Vagina (tissue), 2 donors: ENCODE measurements around the gene CORO2B. TPM values are rescaled to one million over a fixed set of nuclear protein-coding genes. Genes with fewer than 3 reads are reported as not detected.

Experiments used
- DNase-seq, 2 donors: peaks; one replicate each; pipeline ENCODE4 v3.0.0-alpha.2; 2017; ENCODE audit errors: extremely low spot score in 2 of 2
- H3K27ac ChIP-seq: fragments of 200-600 bp; sonication (generic); one replicate; pipeline ENCODE4 v1.5.1; 2019
- H3K27me3 ChIP-seq: fragments of 200-600 bp; sonication (generic); one replicate; pipeline ENCODE4 v1.5.1; 2019
- H3K36me3 ChIP-seq, 2 donors: fragments of 200-600 bp; sonication (generic); one replicate each; pipeline ENCODE4 v1.5.1; 2017 to 2019
- H3K4me1 ChIP-seq: fragments of 200-600 bp; sonication (generic); one replicate; pipeline ENCODE4 v1.5.1; 2019
- H3K4me3 ChIP-seq, 2 donors: fragments of 200-600 bp; sonication (generic); 1 replicate in 1 of 2; 2 replicates in 1 of 2; pipeline ENCODE4 v1.5.1; 2016 to 2019
- H3K9me3 ChIP-seq: fragments of 200-600 bp; sonication (generic); one replicate; pipeline ENCODE4 v1.5.1; 2019
- CTCF ChIP-seq, 3 experiments: fragments of 450-650 bp in 2 of 3; fragments of 200-600 bp in 1 of 3; sonication (generic) in 1 of 3; IDR thresholded peaks; one replicate each; pipeline ENCODE4 v1.5.1; 2017 to 2019; ENCODE audit warnings: antibody characterized with exemption in 3 of 3, mild to moderate bottlenecking in 2 of 3, moderate library complexity in 2 of 3
- POLR2A ChIP-seq, 2 donors: fragments of 450-650 bp; IDR thresholded peaks; one replicate each; pipeline ENCODE4 v1.6.1; 2017; ENCODE audit warnings: antibody characterized with exemption in 2 of 2, mild to moderate bottlenecking in 2 of 2, moderate library complexity in 2 of 2
- POLR2AphosphoS5 ChIP-seq, 2 donors: sonication (generic); formaldehyde crosslinking; IDR thresholded peaks; one replicate each; pipeline ENCODE4 v1.9.0; 2017; ENCODE audit warnings: antibody characterized with exemption in 2 of 2, mild to moderate bottlenecking in 2 of 2, low read depth in 1 of 2; ENCODE audit not compliant: insufficient read depth in 1 of 2
- intact Hi-C: fragments of 100-400 bp; cut with DNase I; formaldehyde crosslinking; loops from one replicate; pipeline ENCODE4 v1.15.1; 2023
- total RNA-seq: library from RNA; depleted of rRNA; stranded (reverse); fragments of >200 nt; gene quantifications from one replicate; pipeline ENCODE4 v1.2.3, GENCODE V29; 2016

CORO2B gene
- total RNA-seq, 1 donor from 2014 or later: 4.7 TPM

GRCh38 chr15:68599560-68600071, 20.8 kb downstream of the CORO2B start:
- Histone ChIP-seq H3K36me3 (no peaks in the 10 kb centered on the region), H3K27ac (no peak overlapping the region), H3K4me1 (peaks cover 35% of the 10 kb centered on the region), H3K27me3 (no peaks in the 10 kb centered on the region), H3K4me3 (no peak overlapping the region), H3K9me3 (no peaks in the 10 kb centered on the region)
- intact Hi-C loops: no loop called here
- TF ChIP-seq POLR2AphosphoS5 (IDR thresholded peaks at IDR 0.05; ENCODE audit: insufficient read depth in 1 of 2, low read depth in 1 of 2) (no peak), CTCF (IDR thresholded peaks at IDR 0.05) (no peak), POLR2A (IDR thresholded peaks at IDR 0.05) (no peak)
- no peak for DNase-seq

- intact Hi-C loops: no loop called here
- no peak for DNase-seq
- Histone ChIP-seq H3K27me3 (no peaks in the 10 kb centered on the region), H3K4me1 (peaks cover 48% of the 10 kb centered on the region), H3K36me3 (no peaks in the 10 kb centered on the region), H3K4me3 (no peak overlapping the region), H3K27ac (no peak overlapping the region), H3K9me3 (no peaks in the 10 kb centered on the region)
- no peak for TF ChIP-seq POLR2A (IDR thresholded peaks at IDR 0.05)
- TF ChIP-seq CTCF (IDR thresholded peaks at IDR 0.05): no peak
- no peak for TF ChIP-seq POLR2AphosphoS5 (IDR thresholded peaks at IDR 0.05; ENCODE audit: insufficient read depth in 1 of 2, low read depth in 1 of 2)
Measured at GRCh38 chr15:68601206-68602197, 22.7 kb downstream of the CORO2B start.

GRCh38 chr15:68602459-68603215, 23.8 kb downstream of the CORO2B start:
- no peak for DNase-seq
- H3K4me1 ChIP-seq: peaks cover 50% of the 10 kb centered on the region
- H3K9me3 ChIP-seq: no peaks in the 10 kb centered on the region
- TF ChIP-seq CTCF (IDR thresholded peaks at IDR 0.05): no peak
- TF ChIP-seq POLR2A (IDR thresholded peaks at IDR 0.05): no peak
- no peak for TF ChIP-seq POLR2AphosphoS5 (IDR thresholded peaks at IDR 0.05; ENCODE audit: insufficient read depth in 1 of 2, low read depth in 1 of 2)
- no peaks in the 10 kb centered on the region for H3K36me3 ChIP-seq
- H3K4me3 ChIP-seq: no peak overlapping the region
- no peaks in the 10 kb centered on the region for H3K27me3 ChIP-seq
- intact Hi-C loops: no loop called here
- H3K27ac ChIP-seq: no peak overlapping the region

- no peaks in the 10 kb centered on the region for H3K36me3 ChIP-seq
- H3K4me1 ChIP-seq: peaks cover 50% of the 10 kb centered on the region
- H3K27me3 ChIP-seq: no peaks in the 10 kb centered on the region
- no peak overlapping the region for H3K4me3 ChIP-seq
- no peak for DNase-seq
- TF ChIP-seq POLR2A (IDR thresholded peaks at IDR 0.05): no peak
- TF ChIP-seq POLR2AphosphoS5 (IDR thresholded peaks at IDR 0.05; ENCODE audit: insufficient read depth in 1 of 2, low read depth in 1 of 2): no peak
- no peak for TF ChIP-seq CTCF (IDR thresholded peaks at IDR 0.05)
- H3K9me3 ChIP-seq: no peaks in the 10 kb centered on the region
- H3K27ac ChIP-seq: no peak overlapping the region
- intact Hi-C loops: no loop called here
Measured at GRCh38 chr15:68603216-68603595, 24.4 kb downstream of the CORO2B start.
